HepG2 (cell line): ENCODE measurements around the gene N4BP2L1. TPM values are rescaled to one million over a fixed set of nuclear protein-coding genes. Genes with fewer than 3 reads are reported as not detected.

Experiments
- HNRNPLL ChIP-seq: fragments of 200-400 bp; formaldehyde crosslinking; IDR thresholded peaks from 2 replicates; pipeline ENCODE4 v1.6.1; 2017; ENCODE audit warnings: mild to moderate bottlenecking, low read depth, low read length; ENCODE audit not compliant: poor library complexity, severe bottlenecking
- MATR3 ChIP-seq: sonication (generic); formaldehyde crosslinking; IDR thresholded peaks from 2 replicates; pipeline ENCODE4 v1.4.0; 2020; ENCODE audit warnings: missing genetic modification reagents
- MXD3 ChIP-seq: IDR thresholded peaks from 2 replicates; pipeline ENCODE4 v1.6.1; 2016; ENCODE audit warnings: mild to moderate bottlenecking, missing biosample characterization, missing genetic modification reagents
- NCOA2 ChIP-seq: sonication (generic); formaldehyde crosslinking; IDR thresholded peaks from 2 replicates; pipeline ENCODE4 v1.8.0; 2022; ENCODE audit warnings: inconsistent platforms
- NONO ChIP-seq, 2 experiments: fragments of 450-650 bp in 1 of 2; sonication (generic) in 1 of 2; formaldehyde crosslinking in 1 of 2; IDR thresholded peaks in 1 of 2; conservative IDR thresholded peaks in 1 of 2; 2 replicates each; pipeline versions ENCODE4 v1.6.1 to v1.8.0; 2017 to 2022; ENCODE audit warnings: mild to moderate bottlenecking in 1 of 2, missing genetic modification reagents in 1 of 2, moderate library complexity in 1 of 2
- NR3C1 ChIP-seq: sonication (generic); formaldehyde crosslinking; IDR thresholded peaks from 2 replicates; pipeline ENCODE4 v1.4.0; 2020; ENCODE audit warnings: missing genetic modification reagents
- PRDM4 ChIP-seq: sonication (generic); formaldehyde crosslinking; IDR thresholded peaks from 2 replicates; pipeline ENCODE4 v1.9.0; 2021; ENCODE audit warnings: missing genetic modification reagents, borderline replicate concordance
- RAD51 ChIP-seq: fragments of 450-650 bp; IDR thresholded peaks from 2 replicates; pipeline ENCODE4 v1.6.1; 2016; ENCODE audit warnings: borderline replicate concordance
- SRSF9 ChIP-seq: fragments of 200-400 bp; formaldehyde crosslinking; IDR thresholded peaks from 2 replicates; pipeline ENCODE4 v1.6.1; 2018; ENCODE audit warnings: borderline replicate concordance, mild to moderate bottlenecking, low read depth, low read length; ENCODE audit not compliant: insufficient read depth, poor library complexity, severe bottlenecking
- ZBTB14 ChIP-seq: sonication (generic); formaldehyde crosslinking; IDR thresholded peaks from 2 replicates; pipeline ENCODE4 v1.4.0; 2020; ENCODE audit warnings: missing genetic modification reagents
- ZFP91 ChIP-seq: sonication (generic); formaldehyde crosslinking; IDR thresholded peaks from 2 replicates; pipeline ENCODE4 v1.9.0; 2022; ENCODE audit warnings: missing genetic modification reagents, mild to moderate bottlenecking, borderline replicate concordance
- ZNF317 ChIP-seq: sonication (generic); formaldehyde crosslinking; IDR thresholded peaks from 2 replicates; pipeline ENCODE4 v1.5.0; 2020; ENCODE audit warnings: mild to moderate bottlenecking, missing genetic modification reagents
- ZNF337 ChIP-seq: sonication (generic); formaldehyde crosslinking; IDR thresholded peaks from 2 replicates; pipeline ENCODE4 v1.5.1; 2020; ENCODE audit warnings: missing genetic modification reagents, low read depth, mild to moderate bottlenecking, borderline replicate concordance
- ZNF646 ChIP-seq: sonication (generic); formaldehyde crosslinking; IDR thresholded peaks from 2 replicates; pipeline ENCODE4 v1.9.0; 2021; ENCODE audit warnings: mild to moderate bottlenecking, missing genetic modification reagents
- polyA plus RNA-seq, 8 experiments: library from polyadenylated mRNA; depleted of rRNA in 3 of 8; stranded (reverse) in 7 of 8; unstranded in 1 of 8; fragments of >200 nt; fragmentation: Illumina TruSeq in 4 of 8; extraction: Trizol in 4 of 8; gene quantifications; 2 replicates each; pipeline versions ENCODE4 v1.2.1 to v1.2.3, GENCODE V29; 2011 to 2016; ENCODE audit warnings: low read depth in 4 of 8, missing spikeins in 1 of 8, mixed read lengths in 1 of 8; ENCODE audit not compliant: insufficient read depth in 1 of 8
- total RNA-seq, 5 experiments: library from RNA; depleted of rRNA; stranded (reverse); fragments of >200 nt; fragmentation: Illumina TruSeq; extraction: Trizol; gene quantifications; 2 replicates each; pipeline ENCODE4 v1.2.3, GENCODE V29; 2016; ENCODE audit warnings: low read depth in 1 of 5

N4BP2L1 gene
- total and polyA plus RNA-seq, 2 of the 13 experiments (the other 11 are each of a cell fraction or from before 2014, with no cell fraction given), result 13.2 to 34.5 TPM

- no peak for TF ChIP-seq RAD51
- no peak for TF ChIP-seq NR3C1 (CRISPR knock-in tag)
- TF ChIP-seq ZFP91 (CRISPR knock-in tag), result peak; percentile 49; the same call in 1 of the 2 replicates
- TF ChIP-seq ZBTB14 (CRISPR knock-in tag), result no peak
- no peak for TF ChIP-seq NONO (IDR thresholded peaks at IDR 0.05)
- peak; percentile 66; the same call in 1 of the 2 replicates for TF ChIP-seq NONO (CRISPR knock-in tag; conservative IDR thresholded peaks at IDR 0.05)
- TF ChIP-seq MATR3 (CRISPR knock-in tag), result no peak
- peak; percentile 40; the same call in 1 of the 2 replicates for TF ChIP-seq ZNF317
- no peak for TF ChIP-seq MXD3 (CRISPR knock-in tag)
- peak; percentile 23 for TF ChIP-seq HNRNPLL
- no peak for TF ChIP-seq ZNF646 (CRISPR knock-in tag)
- TF ChIP-seq ZNF337 (CRISPR knock-in tag), result peak; percentile 50; the same call in 1 of the 2 replicates
- no peak for TF ChIP-seq SRSF9
- TF ChIP-seq PRDM4, result no peak
- TF ChIP-seq NCOA2 (CRISPR knock-in tag), result no peak
Observed at GRCh38 chr13:32454886-32455593, 27.1 kb upstream of the N4BP2L1 start (continued).
